ENCODE data around the gene GPR35.
"Not testable (repeated sequence)": the region's sequence is repeated elsewhere in the genome, so short reads cannot be mapped to it uniquely, and the experiment has no call there.

The GPR35 gene

GRCh38 chr2:240672076-240672700, 46.9 kb downstream of the GPR35 start:
- no peak overlapping the region for H3K23ac ChIP-seq (ENCODE audit: low read length in 2 of 2)
- no peaks in the 10 kb centered on the region for H3K79me1 ChIP-seq (replicated peaks; ENCODE audit: low read length, poor library complexity, severe bottlenecking)
- no peak overlapping the region for H4K8ac ChIP-seq (ENCODE audit: low read length)
- no peak overlapping the region for H3K4me3 ChIP-seq (ENCODE audit: insufficient read depth in 1 of 2, low read depth in 1 of 2, low read length in 2 of 2)
- no peak overlapping the region for H3K14ac ChIP-seq (ENCODE audit: low read length in 2 of 2)
- H2AFZ ChIP-seq (ENCODE audit: low read depth, low read length): no peak overlapping the region
- no peak overlapping the region for H2BK5ac ChIP-seq (ENCODE audit: low read depth, low read length, poor library complexity, severe bottlenecking)
- no peak overlapping the region for H2BK15ac ChIP-seq (ENCODE audit: low read depth, poor library complexity, severe bottlenecking)
- no peak overlapping the region for H4K91ac ChIP-seq (ENCODE audit: low read length)
- no peak overlapping the region for H2BK120ac ChIP-seq (ENCODE audit: low read depth, low read length)
- no peak overlapping the region for H3K18ac ChIP-seq (ENCODE audit: low read depth in 1 of 2, low read length in 2 of 2)
- no peak overlapping the region for H3K27ac ChIP-seq (ENCODE audit: low read length, poor library complexity, severe bottlenecking)
- no peak for DNase-seq
- no peak overlapping the region for H3K9ac ChIP-seq (ENCODE audit: low read length)
- no peak overlapping the region for H3K4me2 ChIP-seq (ENCODE audit: low read length, poor library complexity, severe bottlenecking)
- H2AK5ac ChIP-seq (ENCODE audit: low read length, severe bottlenecking): no peak overlapping the region
- no peaks in the 10 kb centered on the region for H3K9me3 ChIP-seq (ENCODE audit: control insufficient read depth, low read length)
- H3K36me3 ChIP-seq (ENCODE audit: control insufficient read depth in 1 of 2, insufficient read depth in 2 of 2, low read depth in 1 of 2, low read length in 2 of 2): no peaks in the 10 kb centered on the region
- WGBS: 94% methylated on average over 46 of the region's 46 CpGs
- no peak overlapping the region for H2BK12ac ChIP-seq (ENCODE audit: low read length in 2 of 2)
- H3K4ac ChIP-seq (ENCODE audit: low read depth in 1 of 2, low read length in 2 of 2): no peak overlapping the region
- H3K4me1 ChIP-seq (ENCODE audit: control insufficient read depth, insufficient read depth, low read depth, low read length): no peaks in the 10 kb centered on the region
- peaks cover 13 to 65% of the 10 kb centered on the region in 2 experiments for H3K27me3 ChIP-seq (ENCODE audit: control insufficient read depth in 1 of 2, insufficient read depth in 1 of 2, low read length in 2 of 2)

- no peak overlapping the region for H3K14ac ChIP-seq (ENCODE audit: low read length in 2 of 2)
- no peak overlapping the region for H3K4ac ChIP-seq (ENCODE audit: low read depth in 1 of 2, low read length in 2 of 2)
- H4K91ac ChIP-seq (ENCODE audit: low read length): no peak overlapping the region
- no peaks in the 10 kb centered on the region for H3K9me3 ChIP-seq (ENCODE audit: control insufficient read depth, low read length)
- no peak overlapping the region for H3K27ac ChIP-seq (ENCODE audit: low read length, poor library complexity, severe bottlenecking)
- H3K27me3 ChIP-seq (ENCODE audit: control insufficient read depth in 1 of 2, insufficient read depth in 1 of 2, low read length in 2 of 2): peaks cover 13 to 64% of the 10 kb centered on the region in 2 experiments
- DNase-seq: no peak
- no peak overlapping the region for H3K23ac ChIP-seq (ENCODE audit: low read length in 2 of 2)
- H3K4me2 ChIP-seq (ENCODE audit: low read length, poor library complexity, severe bottlenecking): no peak overlapping the region
- H2AFZ ChIP-seq (ENCODE audit: low read depth, low read length): no peak overlapping the region
- H2AK5ac ChIP-seq (ENCODE audit: low read length, severe bottlenecking): no peak overlapping the region
- H3K9ac ChIP-seq (ENCODE audit: low read length): no peak overlapping the region
- no peak overlapping the region for H3K4me3 ChIP-seq (ENCODE audit: insufficient read depth in 1 of 2, low read depth in 1 of 2, low read length in 2 of 2)
- H3K4me1 ChIP-seq (ENCODE audit: control insufficient read depth, insufficient read depth, low read depth, low read length): no peaks in the 10 kb centered on the region
- no peak overlapping the region for H2BK12ac ChIP-seq (ENCODE audit: low read length in 2 of 2)
- H3K36me3 ChIP-seq (ENCODE audit: control insufficient read depth in 1 of 2, insufficient read depth in 2 of 2, low read depth in 1 of 2, low read length in 2 of 2): no peaks in the 10 kb centered on the region
- H3K18ac ChIP-seq (ENCODE audit: low read depth in 1 of 2, low read length in 2 of 2): no peak overlapping the region
- H2BK120ac ChIP-seq (ENCODE audit: low read depth, low read length): no peak overlapping the region
- WGBS: 95% methylated on average over 53 of the region's 55 CpGs
- H4K8ac ChIP-seq (ENCODE audit: low read length): no peak overlapping the region
- H3K79me1 ChIP-seq (replicated peaks; ENCODE audit: low read length, poor library complexity, severe bottlenecking): no peaks in the 10 kb centered on the region
- no peak overlapping the region for H2BK15ac ChIP-seq (ENCODE audit: low read depth, poor library complexity, severe bottlenecking)
- H2BK5ac ChIP-seq (ENCODE audit: low read depth, low read length, poor library complexity, severe bottlenecking): no peak overlapping the region
Observed at GRCh38 chr2:240672701-240673190, 47.5 kb downstream of the GPR35 start.

- H3K14ac ChIP-seq (ENCODE audit: low read length in 2 of 2); H2BK15ac ChIP-seq (ENCODE audit: low read depth, poor library complexity, severe bottlenecking); H3K18ac ChIP-seq (ENCODE audit: low read depth in 1 of 2, low read length in 2 of 2); H2BK5ac ChIP-seq (ENCODE audit: low read depth, low read length, poor library complexity, severe bottlenecking); H3K9ac ChIP-seq (ENCODE audit: low read length); H2BK120ac ChIP-seq (ENCODE audit: low read depth, low read length); H3K4me3 ChIP-seq (ENCODE audit: insufficient read depth in 1 of 2, low read depth in 1 of 2, low read length in 2 of 2); H2AFZ ChIP-seq (ENCODE audit: low read depth, low read length); H3K4me1 ChIP-seq (ENCODE audit: control insufficient read depth, insufficient read depth, low read depth, low read length); H4K8ac ChIP-seq (ENCODE audit: low read length); H3K79me1 ChIP-seq (replicated peaks; ENCODE audit: low read length, poor library complexity, severe bottlenecking); H3K4me2 ChIP-seq (ENCODE audit: low read length, poor library complexity, severe bottlenecking); DNase-seq; H3K23ac ChIP-seq (ENCODE audit: low read length in 2 of 2); H2AK5ac ChIP-seq (ENCODE audit: low read length, severe bottlenecking); H3K36me3 ChIP-seq (ENCODE audit: control insufficient read depth in 1 of 2, insufficient read depth in 2 of 2, low read depth in 1 of 2, low read length in 2 of 2); H3K27ac ChIP-seq (ENCODE audit: low read length, poor library complexity, severe bottlenecking); H2BK12ac ChIP-seq (ENCODE audit: low read length in 2 of 2); H3K9me3 ChIP-seq (ENCODE audit: control insufficient read depth, low read length); H3K4ac ChIP-seq (ENCODE audit: low read depth in 1 of 2, low read length in 2 of 2); H4K91ac ChIP-seq (ENCODE audit: low read length): not testable (repeated sequence)
- 57% methylated on average over 10 of the region's 16 CpGs for WGBS
- H3K27me3 ChIP-seq (ENCODE audit: control insufficient read depth in 1 of 2, insufficient read depth in 1 of 2, low read length in 2 of 2): peaks cover 13 to 47% of the 10 kb centered on the region in 2 experiments
Observed at GRCh38 chr2:240674461-240675184, 49.3 kb downstream of the GPR35 start.

GRCh38 chr2:240675345-240675744, 50.1 kb downstream of the GPR35 start:
- H3K27ac ChIP-seq (ENCODE audit: low read length, poor library complexity, severe bottlenecking); H2BK12ac ChIP-seq (ENCODE audit: low read length in 2 of 2); H3K36me3 ChIP-seq (ENCODE audit: control insufficient read depth in 1 of 2, insufficient read depth in 2 of 2, low read depth in 1 of 2, low read length in 2 of 2); H3K4ac ChIP-seq (ENCODE audit: low read depth in 1 of 2, low read length in 2 of 2); H3K14ac ChIP-seq (ENCODE audit: low read length in 2 of 2); DNase-seq; H2BK5ac ChIP-seq (ENCODE audit: low read depth, low read length, poor library complexity, severe bottlenecking); H4K91ac ChIP-seq (ENCODE audit: low read length); H3K4me1 ChIP-seq (ENCODE audit: control insufficient read depth, insufficient read depth, low read depth, low read length); H3K23ac ChIP-seq (ENCODE audit: low read length in 2 of 2); H2AK5ac ChIP-seq (ENCODE audit: low read length, severe bottlenecking); H3K9me3 ChIP-seq (ENCODE audit: control insufficient read depth, low read length); H3K9ac ChIP-seq (ENCODE audit: low read length); H3K79me1 ChIP-seq (replicated peaks; ENCODE audit: low read length, poor library complexity, severe bottlenecking); H3K18ac ChIP-seq (ENCODE audit: low read depth in 1 of 2, low read length in 2 of 2); H3K4me2 ChIP-seq (ENCODE audit: low read length, poor library complexity, severe bottlenecking); H2AFZ ChIP-seq (ENCODE audit: low read depth, low read length); H4K8ac ChIP-seq (ENCODE audit: low read length); H2BK120ac ChIP-seq (ENCODE audit: low read depth, low read length); H3K4me3 ChIP-seq (ENCODE audit: insufficient read depth in 1 of 2, low read depth in 1 of 2, low read length in 2 of 2); H2BK15ac ChIP-seq (ENCODE audit: low read depth, poor library complexity, severe bottlenecking): not testable (repeated sequence)
- no CpG with 5 or more reads among the region's 24 CpGs for WGBS
- H3K27me3 ChIP-seq (ENCODE audit: control insufficient read depth in 1 of 2, insufficient read depth in 1 of 2, low read length in 2 of 2): peaks cover 12 to 40% of the 10 kb centered on the region in 2 experiments
